GM23338 (cell line): Measurements from ENCODE around the gene RAB1B. TPM values are rescaled to one million over a fixed set of nuclear protein-coding genes. Genes with fewer than 3 reads are reported as not detected.
"Not testable (repeated sequence)": the region's sequence is repeated elsewhere in the genome, so short reads cannot be mapped to it uniquely, and the experiment has no call there.

Experiments
- ATAC-seq: fragments of 200-7000 bp; cut with Tn5 transposase; 3 replicates; pipeline ENCODE4 v1.9.1; 2020
- DNase-seq: peaks from one replicate; pipeline ENCODE4 v3.0.0-alpha.2; 2015; ENCODE audit warnings: low spot score
- H2AFZ ChIP-seq: fragments of 200-600 bp; sonication (generic); 2 replicates; pipeline ENCODE4 v1.8.0; 2016; ENCODE audit warnings: antibody characterized with exemption, mild to moderate bottlenecking, moderate library complexity
- H3F3A ChIP-seq: fragments of 200-600 bp; sonication (generic); replicated peaks from 2 replicates; pipeline ENCODE4 v1.8.0; 2017; ENCODE audit warnings: antibody characterized with exemption, mixed run types, low read depth
- H3K27ac ChIP-seq: fragments of 200-600 bp; sonication (generic); 2 replicates; pipeline ENCODE4 v1.6.1; 2016; ENCODE audit warnings: low read depth
- H3K27me3 ChIP-seq: fragments of 200-600 bp; sonication (generic); 2 replicates; pipeline ENCODE4 v1.8.0; 2016; ENCODE audit warnings: mild to moderate bottlenecking, mixed run types, moderate library complexity; ENCODE audit not compliant: insufficient read depth
- H3K36me3 ChIP-seq: fragments of 200-600 bp; sonication (generic); 2 replicates; pipeline ENCODE4 v1.8.0; 2016; ENCODE audit warnings: mild to moderate bottlenecking; ENCODE audit not compliant: insufficient read depth
- H3K4me1 ChIP-seq: fragments of 200-600 bp; sonication (generic); 2 replicates; pipeline ENCODE4 v1.8.0; 2016; ENCODE audit warnings: mild to moderate bottlenecking, moderate library complexity; ENCODE audit not compliant: insufficient read depth
- H3K4me2 ChIP-seq: fragments of 200-600 bp; sonication (generic); 2 replicates; pipeline ENCODE4 v1.7.1; 2017; ENCODE audit warnings: mixed run types
- H3K4me3 ChIP-seq: fragments of 200-600 bp; sonication (generic); 2 replicates; pipeline ENCODE4 v1.6.1; 2016; ENCODE audit warnings: mixed run types
- H3K79me2 ChIP-seq: fragments of 200-600 bp; sonication (generic); replicated peaks from 2 replicates; pipeline ENCODE4 v1.8.0; 2017; ENCODE audit warnings: mild to moderate bottlenecking; ENCODE audit not compliant: insufficient read depth
- H3K9me2 ChIP-seq: fragments of 200-600 bp; sonication (generic); 2 replicates; pipeline ENCODE4 v1.8.0; 2017; ENCODE audit not compliant: insufficient read depth
- H4K20me1 ChIP-seq: fragments of 200-600 bp; sonication (generic); replicated peaks from 2 replicates; pipeline ENCODE4 v1.8.0; 2017; ENCODE audit warnings: mild to moderate bottlenecking; ENCODE audit not compliant: insufficient read depth
- H3K27ac Mint-ChIP-seq: 2 replicates; pipeline ENCODE4 v1.8.0; 2020; ENCODE audit warnings: inconsistent platforms, mild to moderate bottlenecking, moderate library complexity, mixed read lengths
- H3K27me3 Mint-ChIP-seq: 3 replicates; pipeline ENCODE4 v1.8.0; 2022; ENCODE audit warnings: low read depth, mild to moderate bottlenecking, moderate library complexity, mixed read lengths, inconsistent platforms; ENCODE audit not compliant: insufficient read depth, poor library complexity
- H3K36me3 Mint-ChIP-seq: 3 replicates; pipeline ENCODE4 v1.8.0; 2021; ENCODE audit warnings: low read depth, mild to moderate bottlenecking, inconsistent platforms, moderate library complexity, mixed read lengths
- H3K4me1 Mint-ChIP-seq: 3 replicates; pipeline ENCODE4 v1.8.0; 2020; ENCODE audit warnings: mild to moderate bottlenecking, inconsistent platforms, mixed read lengths
- H3K4me3 Mint-ChIP-seq: 3 replicates; pipeline ENCODE4 v1.8.0; 2021; ENCODE audit warnings: moderate library complexity, mild to moderate bottlenecking, inconsistent platforms, mixed read lengths
- H3K9me3 Mint-ChIP-seq: 3 replicates; pipeline ENCODE4 v1.8.0; 2020; ENCODE audit warnings: moderate library complexity, mild to moderate bottlenecking, inconsistent platforms, mixed read lengths
- CREB1 ChIP-seq: fragments of 250-450 bp; sonication (Bioruptor Pico); IDR thresholded peaks from 2 replicates; pipeline ENCODE4 v1.5.0; 2020; ENCODE audit warnings: low read depth, mild to moderate bottlenecking, moderate library complexity
- EZH2phosphoT487 ChIP-seq: fragments of 200-600 bp; sonication (generic); IDR thresholded peaks from one replicate; pipeline ENCODE4 v1.8.1; 2018; ENCODE audit warnings: antibody characterized with exemption; ENCODE audit not compliant: unreplicated experiment
- JUNB ChIP-seq: IDR thresholded peaks from one replicate; pipeline ENCODE4 v1.6.1; 2016; ENCODE audit warnings: antibody characterized with exemption; ENCODE audit not compliant: unreplicated experiment
- NANOG ChIP-seq: IDR thresholded peaks from 2 replicates; pipeline ENCODE4 v1.6.1; 2016; ENCODE audit warnings: antibody characterized with exemption, borderline replicate concordance
- POLR2AphosphoS5 ChIP-seq: IDR thresholded peaks from 2 replicates; pipeline ENCODE4 v1.6.1; 2016; ENCODE audit warnings: antibody characterized with exemption, low read depth
- ZNF331 ChIP-seq: fragments of 250-450 bp; sonication (Bioruptor Pico); IDR thresholded peaks from 2 replicates; pipeline ENCODE4 v1.5.0; 2020; ENCODE audit warnings: low read depth, mild to moderate bottlenecking, moderate library complexity
- polyA plus RNA-seq: library from polyadenylated mRNA; unstranded; fragments of >200 nt; fragmentation: Nextera tagmentation; extraction: Ambion mirVana; gene quantifications from 2 replicates; pipeline ENCODE4 v1.2.1, GENCODE V29; 2016
- total RNA-seq: library from RNA; depleted of rRNA; stranded (reverse); fragments of >200 nt; shearing (Covaris generic); gene quantifications from 2 replicates; pipeline ENCODE4 v1.2.3, GENCODE V29; 2014
- TF ChIP-seq, protein P1 (sequence below), 2 experiments: fragments of 200-600 bp in 1 of 2; sonication (generic) in 1 of 2; conservative IDR thresholded peaks; 2 replicates each; pipeline versions ENCODE4 v1.5.1 to v1.6.1; 2016 to 2017; ENCODE audit warnings: antibody characterized with exemption in 2 of 2, low read depth in 2 of 2, mild to moderate bottlenecking in 2 of 2, moderate library complexity in 1 of 2
- TF ChIP-seq, protein P2 (sequence below): fragments of 250-450 bp; sonication (Bioruptor Pico); IDR thresholded peaks from 2 replicates; pipeline ENCODE4 v1.5.0; 2020; ENCODE audit warnings: mild to moderate bottlenecking, moderate library complexity
- TF ChIP-seq, protein P3 (sequence below): IDR thresholded peaks from one replicate; pipeline ENCODE4 v1.6.1; 2018; ENCODE audit warnings: antibody characterized with exemption; ENCODE audit not compliant: unreplicated experiment

RAB1B gene
- total and polyA plus RNA-seq, 2 experiments from 2014 or later, result 30.5 to 92.7 TPM

DNA sequence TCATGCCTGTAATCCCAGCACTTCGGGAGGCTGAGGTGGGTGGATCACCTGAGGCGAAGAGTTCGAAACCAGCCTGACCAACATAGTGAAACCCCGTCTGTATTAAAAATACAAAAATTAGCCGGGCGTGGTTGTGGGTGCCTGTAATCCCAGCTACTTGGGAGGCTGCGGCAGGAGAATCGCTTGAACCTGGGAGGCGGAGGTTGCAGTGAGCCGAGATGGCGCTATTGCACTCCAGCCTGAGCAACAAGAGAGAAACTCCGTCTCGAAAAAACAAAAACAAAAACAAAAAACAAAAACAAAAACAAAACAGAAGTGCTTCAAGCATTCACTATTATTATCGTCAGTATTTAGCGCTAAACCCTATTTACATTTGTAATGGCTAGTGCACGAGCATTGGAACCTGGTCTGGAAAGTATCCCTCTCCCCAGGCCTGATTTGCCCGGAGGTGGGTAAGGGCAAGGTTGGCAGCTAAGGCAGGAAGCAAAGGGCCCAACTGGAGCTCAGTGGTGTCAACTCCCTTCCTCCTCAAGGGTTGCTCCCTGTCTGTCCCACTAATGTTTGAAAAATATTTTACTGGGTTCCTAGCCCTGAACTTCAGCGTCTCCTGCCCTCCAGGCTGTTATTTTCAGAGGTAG lies 42.5 kb downstream of the RAB1B start:
- not testable (repeated sequence) for H3K9me2 ChIP-seq, H4K20me1 ChIP-seq, H3K27ac ChIP-seq, H3K4me3 Mint-ChIP-seq, H3K79me2 ChIP-seq, H3K36me3 ChIP-seq, DNase-seq, H3K27ac Mint-ChIP-seq, H3K27me3 ChIP-seq, ATAC-seq, H3K36me3 Mint-ChIP-seq, H3K9me3 Mint-ChIP-seq
- Histone ChIP-seq H2AFZ (peak overlapping the region; percentile 99; the same call in 1 of the 2 replicates), H3K4me1 (peaks cover 17% of the 10 kb centered on the region), H3F3A (peaks cover 12% of the 10 kb centered on the region; the same call in 1 of the 2 replicates), H3K4me3 (peak overlapping the region; percentile 84; the same call in 1 of the 2 replicates), H3K4me2 (peak overlapping the region; percentile 90; the same call in 1 of the 2 replicates)
- peaks cover 25% of the 10 kb centered on the region for H3K4me1 Mint-ChIP-seq
- H3K27me3 Mint-ChIP-seq, result peaks cover 12% of the 10 kb centered on the region
- TF ChIP-seq, protein P1, sequence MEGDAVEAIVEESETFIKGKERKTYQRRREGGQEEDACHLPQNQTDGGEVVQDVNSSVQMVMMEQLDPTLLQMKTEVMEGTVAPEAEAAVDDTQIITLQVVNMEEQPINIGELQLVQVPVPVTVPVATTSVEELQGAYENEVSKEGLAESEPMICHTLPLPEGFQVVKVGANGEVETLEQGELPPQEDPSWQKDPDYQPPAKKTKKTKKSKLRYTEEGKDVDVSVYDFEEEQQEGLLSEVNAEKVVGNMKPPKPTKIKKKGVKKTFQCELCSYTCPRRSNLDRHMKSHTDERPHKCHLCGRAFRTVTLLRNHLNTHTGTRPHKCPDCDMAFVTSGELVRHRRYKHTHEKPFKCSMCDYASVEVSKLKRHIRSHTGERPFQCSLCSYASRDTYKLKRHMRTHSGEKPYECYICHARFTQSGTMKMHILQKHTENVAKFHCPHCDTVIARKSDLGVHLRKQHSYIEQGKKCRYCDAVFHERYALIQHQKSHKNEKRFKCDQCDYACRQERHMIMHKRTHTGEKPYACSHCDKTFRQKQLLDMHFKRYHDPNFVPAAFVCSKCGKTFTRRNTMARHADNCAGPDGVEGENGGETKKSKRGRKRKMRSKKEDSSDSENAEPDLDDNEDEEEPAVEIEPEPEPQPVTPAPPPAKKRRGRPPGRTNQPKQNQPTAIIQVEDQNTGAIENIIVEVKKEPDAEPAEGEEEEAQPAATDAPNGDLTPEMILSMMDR (conservative IDR thresholded peaks at IDR 0.05; ENCODE audit: low read depth in 2 of 2), result peak; percentile 38 to 47

DNA sequence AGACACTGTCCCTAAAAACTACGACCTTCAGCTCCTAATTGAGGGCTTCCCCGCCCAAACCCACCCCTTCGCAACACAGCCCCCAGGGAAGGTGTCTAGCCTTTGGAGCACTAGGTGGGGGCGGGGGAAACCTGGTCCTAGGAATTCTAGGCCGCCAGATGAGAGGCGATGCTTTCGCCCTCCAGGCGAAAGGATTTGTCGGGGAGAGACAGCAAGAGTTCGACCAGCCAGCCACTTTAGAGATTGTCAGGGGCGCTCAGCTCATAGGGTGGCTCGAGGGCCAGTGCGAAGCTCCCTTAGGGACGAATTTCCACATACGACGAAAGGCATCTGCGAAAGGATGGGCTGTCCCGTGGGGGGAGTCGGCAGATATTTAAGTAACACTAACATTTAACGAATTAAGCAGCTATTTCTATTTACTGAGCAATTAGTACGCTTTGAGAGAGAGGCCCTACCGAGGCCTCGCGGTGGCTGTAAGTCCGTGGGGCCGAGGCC lies 43.1 kb downstream of the RAB1B start:
- Histone ChIP-seq H3K36me3 (no peaks in the 10 kb centered on the region), H3K27me3 (no peaks in the 10 kb centered on the region), H2AFZ (peak overlapping the region; percentile 99), H3K79me2 (no peaks in the 10 kb centered on the region), H3F3A (peaks cover 12% of the 10 kb centered on the region; the same call in 1 of the 2 replicates), H3K27ac (no peak overlapping the region), H3K4me2 (peak overlapping the region; percentile 90), H4K20me1 (no peaks in the 10 kb centered on the region), H3K9me2 (no peaks in the 10 kb centered on the region), H3K4me3 (peak overlapping the region; percentile 84), H3K4me1 (peaks cover 17% of the 10 kb centered on the region)
- ATAC-seq (peak; percentile 3), DNase-seq (peak; percentile 67)
- TF ChIP-seq CREB1 (CRISPR knock-in tag) (no peak), ZNF331 (no peak), EZH2phosphoT487 (no peak), POLR2AphosphoS5 (no peak), JUNB (no peak), NANOG (no peak)
- TF ChIP-seq, protein P2, sequence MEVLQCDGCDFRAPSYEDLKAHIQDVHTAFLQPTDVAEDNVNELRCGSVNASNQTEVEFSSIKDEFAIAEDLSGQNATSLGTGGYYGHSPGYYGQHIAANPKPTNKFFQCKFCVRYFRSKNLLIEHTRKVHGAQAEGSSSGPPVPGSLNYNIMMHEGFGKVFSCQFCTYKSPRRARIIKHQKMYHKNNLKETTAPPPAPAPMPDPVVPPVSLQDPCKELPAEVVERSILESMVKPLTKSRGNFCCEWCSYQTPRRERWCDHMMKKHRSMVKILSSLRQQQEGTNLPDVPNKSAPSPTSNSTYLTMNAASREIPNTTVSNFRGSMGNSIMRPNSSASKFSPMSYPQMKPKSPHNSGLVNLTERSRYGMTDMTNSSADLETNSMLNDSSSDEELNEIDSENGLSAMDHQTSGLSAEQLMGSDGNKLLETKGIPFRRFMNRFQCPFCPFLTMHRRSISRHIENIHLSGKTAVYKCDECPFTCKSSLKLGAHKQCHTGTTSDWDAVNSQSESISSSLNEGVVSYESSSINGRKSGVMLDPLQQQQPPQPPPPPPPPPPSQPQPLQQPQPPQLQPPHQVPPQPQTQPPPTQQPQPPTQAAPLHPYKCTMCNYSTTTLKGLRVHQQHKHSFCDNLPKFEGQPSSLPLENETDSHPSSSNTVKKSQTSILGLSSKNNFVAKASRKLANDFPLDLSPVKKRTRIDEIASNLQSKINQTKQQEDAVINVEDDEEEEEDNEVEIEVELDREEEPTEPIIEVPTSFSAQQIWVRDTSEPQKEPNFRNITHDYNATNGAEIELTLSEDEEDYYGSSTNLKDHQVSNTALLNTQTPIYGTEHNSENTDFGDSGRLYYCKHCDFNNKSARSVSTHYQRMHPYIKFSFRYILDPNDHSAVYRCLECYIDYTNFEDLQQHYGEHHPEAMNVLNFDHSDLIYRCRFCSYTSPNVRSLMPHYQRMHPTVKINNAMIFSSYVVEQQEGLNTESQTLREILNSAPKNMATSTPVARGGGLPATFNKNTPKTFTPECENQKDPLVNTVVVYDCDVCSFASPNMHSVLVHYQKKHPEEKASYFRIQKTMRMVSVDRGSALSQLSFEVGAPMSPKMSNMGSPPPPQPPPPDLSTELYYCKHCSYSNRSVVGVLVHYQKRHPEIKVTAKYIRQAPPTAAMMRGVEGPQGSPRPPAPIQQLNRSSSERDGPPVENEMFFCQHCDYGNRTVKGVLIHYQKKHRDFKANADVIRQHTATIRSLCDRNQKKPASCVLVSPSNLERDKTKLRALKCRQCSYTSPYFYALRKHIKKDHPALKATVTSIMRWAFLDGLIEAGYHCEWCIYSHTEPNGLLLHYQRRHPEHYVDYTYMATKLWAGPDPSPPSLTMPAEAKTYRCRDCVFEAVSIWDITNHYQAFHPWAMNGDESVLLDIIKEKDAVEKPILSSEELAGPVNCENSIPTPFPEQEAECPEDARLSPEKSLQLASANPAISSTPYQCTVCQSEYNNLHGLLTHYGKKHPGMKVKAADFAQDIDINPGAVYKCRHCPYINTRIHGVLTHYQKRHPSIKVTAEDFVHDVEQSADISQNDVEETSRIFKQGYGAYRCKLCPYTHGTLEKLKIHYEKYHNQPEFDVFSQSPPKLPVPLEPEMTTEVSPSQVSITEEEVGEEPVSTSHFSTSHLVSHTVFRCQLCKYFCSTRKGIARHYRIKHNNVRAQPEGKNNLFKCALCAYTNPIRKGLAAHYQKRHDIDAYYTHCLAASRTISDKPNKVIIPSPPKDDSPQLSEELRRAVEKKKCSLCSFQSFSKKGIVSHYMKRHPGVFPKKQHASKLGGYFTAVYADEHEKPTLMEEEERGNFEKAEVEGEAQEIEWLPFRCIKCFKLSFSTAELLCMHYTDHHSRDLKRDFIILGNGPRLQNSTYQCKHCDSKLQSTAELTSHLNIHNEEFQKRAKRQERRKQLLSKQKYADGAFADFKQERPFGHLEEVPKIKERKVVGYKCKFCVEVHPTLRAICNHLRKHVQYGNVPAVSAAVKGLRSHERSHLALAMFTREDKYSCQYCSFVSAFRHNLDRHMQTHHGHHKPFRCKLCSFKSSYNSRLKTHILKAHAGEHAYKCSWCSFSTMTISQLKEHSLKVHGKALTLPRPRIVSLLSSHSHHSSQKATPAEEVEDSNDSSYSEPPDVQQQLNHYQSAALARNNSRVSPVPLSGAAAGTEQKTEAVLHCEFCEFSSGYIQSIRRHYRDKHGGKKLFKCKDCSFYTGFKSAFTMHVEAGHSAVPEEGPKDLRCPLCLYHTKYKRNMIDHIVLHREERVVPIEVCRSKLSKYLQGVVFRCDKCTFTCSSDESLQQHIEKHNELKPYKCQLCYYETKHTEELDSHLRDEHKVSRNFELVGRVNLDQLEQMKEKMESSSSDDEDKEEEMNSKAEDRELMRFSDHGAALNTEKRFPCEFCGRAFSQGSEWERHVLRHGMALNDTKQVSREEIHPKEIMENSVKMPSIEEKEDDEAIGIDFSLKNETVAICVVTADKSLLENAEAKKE, result no peak
- TF ChIP-seq, protein P3, sequence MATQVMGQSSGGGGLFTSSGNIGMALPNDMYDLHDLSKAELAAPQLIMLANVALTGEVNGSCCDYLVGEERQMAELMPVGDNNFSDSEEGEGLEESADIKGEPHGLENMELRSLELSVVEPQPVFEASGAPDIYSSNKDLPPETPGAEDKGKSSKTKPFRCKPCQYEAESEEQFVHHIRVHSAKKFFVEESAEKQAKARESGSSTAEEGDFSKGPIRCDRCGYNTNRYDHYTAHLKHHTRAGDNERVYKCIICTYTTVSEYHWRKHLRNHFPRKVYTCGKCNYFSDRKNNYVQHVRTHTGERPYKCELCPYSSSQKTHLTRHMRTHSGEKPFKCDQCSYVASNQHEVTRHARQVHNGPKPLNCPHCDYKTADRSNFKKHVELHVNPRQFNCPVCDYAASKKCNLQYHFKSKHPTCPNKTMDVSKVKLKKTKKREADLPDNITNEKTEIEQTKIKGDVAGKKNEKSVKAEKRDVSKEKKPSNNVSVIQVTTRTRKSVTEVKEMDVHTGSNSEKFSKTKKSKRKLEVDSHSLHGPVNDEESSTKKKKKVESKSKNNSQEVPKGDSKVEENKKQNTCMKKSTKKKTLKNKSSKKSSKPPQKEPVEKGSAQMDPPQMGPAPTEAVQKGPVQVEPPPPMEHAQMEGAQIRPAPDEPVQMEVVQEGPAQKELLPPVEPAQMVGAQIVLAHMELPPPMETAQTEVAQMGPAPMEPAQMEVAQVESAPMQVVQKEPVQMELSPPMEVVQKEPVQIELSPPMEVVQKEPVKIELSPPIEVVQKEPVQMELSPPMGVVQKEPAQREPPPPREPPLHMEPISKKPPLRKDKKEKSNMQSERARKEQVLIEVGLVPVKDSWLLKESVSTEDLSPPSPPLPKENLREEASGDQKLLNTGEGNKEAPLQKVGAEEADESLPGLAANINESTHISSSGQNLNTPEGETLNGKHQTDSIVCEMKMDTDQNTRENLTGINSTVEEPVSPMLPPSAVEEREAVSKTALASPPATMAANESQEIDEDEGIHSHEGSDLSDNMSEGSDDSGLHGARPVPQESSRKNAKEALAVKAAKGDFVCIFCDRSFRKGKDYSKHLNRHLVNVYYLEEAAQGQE, result no peak
- peaks cover 10% of the 10 kb centered on the region for H3K27me3 Mint-ChIP-seq
- peaks cover 2% of the 10 kb centered on the region; the same call in 1 of the 3 replicates for H3K36me3 Mint-ChIP-seq
- H3K27ac Mint-ChIP-seq, result peak overlapping the region; percentile 97
- peaks cover 25% of the 10 kb centered on the region for H3K4me1 Mint-ChIP-seq
- H3K9me3 Mint-ChIP-seq, result no peaks in the 10 kb centered on the region
- peak overlapping the region; percentile 81 for H3K4me3 Mint-ChIP-seq
